Measurements from ENCODE around the gene OR51E1. TPM values are rescaled to one million over a fixed set of nuclear protein-coding genes. Genes with fewer than 3 reads are reported as not detected.

Gene OR51E1
- total RNA-seq, 1 experiment from 2014 or later = not detected

Other genes with a start within 250 kb of the OR51E1 start
- not detected in 2 replicates for gene OR52K2, start 194.7 kb upstream of the OR51E1 start, total RNA-seq (2014; rRNA removed; shearing (Covaris generic))
- not detected in 2 replicates for gene OR52K1, start 161.3 kb upstream of the OR51E1 start, total RNA-seq (2014; rRNA removed; shearing (Covaris generic))
- gene OR52M1, start 98.8 kb upstream of the OR51E1 start, total RNA-seq (2014; rRNA removed; shearing (Covaris generic)) = not detected in 2 replicates
- gene OR52I2, start 62.2 kb upstream of the OR51E1 start, total RNA-seq (2014; rRNA removed; shearing (Covaris generic)) = not detected in 2 replicates
- not detected in 2 replicates for gene OR52I1, start 49.9 kb upstream of the OR51E1 start, total RNA-seq (2014; rRNA removed; shearing (Covaris generic))
- gene TRIM68, start 35.8 kb upstream of the OR51E1 start, total RNA-seq (2014; rRNA removed; shearing (Covaris generic)) = 16.6 and 25.6 TPM in 2 replicates
- not detected in 2 replicates for gene OR51D1, start 6.5 kb upstream of the OR51E1 start, total RNA-seq (2014; rRNA removed; shearing (Covaris generic))
- 0.37 and 1.2 TPM in 2 replicates for gene OR51E2, start 53.9 kb downstream of the OR51E1 start, total RNA-seq (2014; rRNA removed; shearing (Covaris generic))
- not detected in 2 replicates for gene MMP26, start 60.8 kb downstream of the OR51E1 start, total RNA-seq (2014; rRNA removed; shearing (Covaris generic))
- gene OR51F1, start 126.0 kb downstream of the OR51E1 start, total RNA-seq (2014; rRNA removed; shearing (Covaris generic)) = not detected in 2 replicates
- not detected in 2 replicates for gene OR52R1, start 160.4 kb downstream of the OR51E1 start, total RNA-seq (2014; rRNA removed; shearing (Covaris generic))
- gene OR51F2, start 177.3 kb downstream of the OR51E1 start, total RNA-seq (2014; rRNA removed; shearing (Covaris generic)) = not detected in 2 replicates
- not detected in 2 replicates for gene OR51S1, start 205.2 kb downstream of the OR51E1 start, total RNA-seq (2014; rRNA removed; shearing (Covaris generic))
- gene OR51T1, start 237.9 kb downstream of the OR51E1 start, total RNA-seq (2014; rRNA removed; shearing (Covaris generic)) = not detected in 2 replicates